Measurements from ENCODE around the gene PTPRF.
A peak's percentile ranks its signal among the peaks of the same experiment; 100 is the strongest.

PTPRF gene

DNA sequence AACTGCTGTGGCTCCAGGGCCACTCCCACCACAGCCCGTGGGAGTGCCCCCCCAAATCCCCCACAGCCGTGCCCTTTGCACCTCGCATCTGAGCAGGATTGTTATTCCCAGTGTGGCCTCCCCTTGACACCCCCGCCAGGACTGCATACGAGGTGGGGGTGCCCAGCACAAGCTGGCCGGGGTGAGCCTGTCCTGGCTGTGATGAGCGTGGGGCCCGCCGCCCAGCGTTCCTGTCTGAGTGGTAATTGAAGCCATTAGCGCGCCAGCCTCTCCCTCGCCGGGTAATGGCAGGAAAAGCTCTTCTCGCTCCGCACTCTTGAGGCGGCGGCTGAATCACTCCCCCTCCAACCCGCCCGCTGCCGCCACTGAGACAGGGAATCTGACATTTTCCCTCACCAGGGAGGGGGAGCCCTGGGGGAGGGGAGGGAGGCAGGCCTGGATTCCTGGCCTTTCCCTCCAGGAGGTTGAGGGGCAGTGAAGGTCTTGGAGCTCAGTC lies 27.7 kb downstream of the PTPRF start:
- H3K9me3 ChIP-seq (replicated peaks; ENCODE audit: low read length): no peaks in the 10 kb centered on the region
- peak overlapping the region; percentile 66 for H3K4me2 ChIP-seq (ENCODE audit: low read length)
- no peaks in the 10 kb centered on the region for H3K27me3 ChIP-seq (ENCODE audit: control insufficient read depth, insufficient read depth, low read length)
- H3K9ac ChIP-seq (ENCODE audit: low read depth, low read length): no peak overlapping the region
- no peak overlapping the region for H3K4me3 ChIP-seq (ENCODE audit: low read length)
- peaks cover 11% of the 10 kb centered on the region for H3K4me1 ChIP-seq (ENCODE audit: control insufficient read depth, insufficient read depth, low read length)
- no peaks in the 10 kb centered on the region for H3K36me3 ChIP-seq (ENCODE audit: insufficient read depth, low read length)

DNA sequence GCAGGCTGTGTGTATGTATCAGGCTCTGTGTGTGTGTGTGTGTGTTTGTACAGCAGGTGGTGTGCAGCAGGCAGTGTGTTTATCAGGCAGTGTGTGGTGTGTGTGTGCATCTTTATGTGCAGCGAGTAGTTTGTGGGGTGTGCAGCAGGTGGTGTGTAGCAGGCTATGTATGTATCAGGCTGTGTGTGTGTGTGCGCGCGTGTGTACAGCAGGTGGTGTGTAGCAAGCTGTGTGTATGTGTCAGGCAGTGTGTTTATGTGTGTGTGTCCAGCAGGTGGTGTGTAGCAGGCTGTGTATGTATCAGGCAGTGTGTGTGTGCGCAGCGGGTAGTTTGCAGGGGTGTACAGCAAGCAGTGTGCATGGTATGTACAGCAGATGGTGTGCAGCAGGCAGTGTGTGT lies 29.0 kb downstream of the PTPRF start:
- H3K4me1 ChIP-seq (ENCODE audit: control insufficient read depth, insufficient read depth, low read length): peaks cover 11% of the 10 kb centered on the region
- H3K4me3 ChIP-seq (ENCODE audit: low read length): no peak overlapping the region
- no peak overlapping the region for H3K9ac ChIP-seq (ENCODE audit: low read depth, low read length)
- H3K9me3 ChIP-seq (replicated peaks; ENCODE audit: low read length): no peaks in the 10 kb centered on the region
- H3K4me2 ChIP-seq (ENCODE audit: low read length): no peak overlapping the region
- H3K36me3 ChIP-seq (ENCODE audit: insufficient read depth, low read length): no peaks in the 10 kb centered on the region
- no peaks in the 10 kb centered on the region for H3K27me3 ChIP-seq (ENCODE audit: control insufficient read depth, insufficient read depth, low read length)

- Histone ChIP-seq H3K4me2 (ENCODE audit: low read length) (no peak overlapping the region), H3K27me3 (ENCODE audit: control insufficient read depth, insufficient read depth, low read length) (no peaks in the 10 kb centered on the region), H3K4me3 (ENCODE audit: low read length) (no peak overlapping the region), H3K9ac (ENCODE audit: low read depth, low read length) (no peak overlapping the region), H3K36me3 (ENCODE audit: insufficient read depth, low read length) (no peaks in the 10 kb centered on the region), H3K9me3 (replicated peaks; ENCODE audit: low read length) (no peaks in the 10 kb centered on the region), H3K4me1 (ENCODE audit: control insufficient read depth, insufficient read depth, low read length) (peaks cover 12% of the 10 kb centered on the region)
Measured at GRCh38 chr1:43560286-43560685, 29.6 kb downstream of the PTPRF start.

GRCh38 chr1:43563876-43564539 lies 33.3 kb downstream of the PTPRF start:
- Histone ChIP-seq H3K4me3 (ENCODE audit: low read length) (no peak overlapping the region), H3K4me2 (ENCODE audit: low read length) (no peak overlapping the region), H3K36me3 (ENCODE audit: insufficient read depth, low read length) (no peaks in the 10 kb centered on the region), H3K4me1 (ENCODE audit: control insufficient read depth, insufficient read depth, low read length) (peaks cover 10% of the 10 kb centered on the region), H3K9me3 (replicated peaks; ENCODE audit: low read length) (no peaks in the 10 kb centered on the region), H3K27me3 (ENCODE audit: control insufficient read depth, insufficient read depth, low read length) (no peaks in the 10 kb centered on the region), H3K9ac (ENCODE audit: low read depth, low read length) (no peak overlapping the region)

GRCh38 chr1:43564551-43565348 lies 34.1 kb downstream of the PTPRF start:
- no peaks in the 10 kb centered on the region for H3K27me3 ChIP-seq (ENCODE audit: control insufficient read depth, insufficient read depth, low read length)
- H3K4me1 ChIP-seq (ENCODE audit: control insufficient read depth, insufficient read depth, low read length): peaks cover 10% of the 10 kb centered on the region
- H3K9ac ChIP-seq (ENCODE audit: low read depth, low read length): no peak overlapping the region
- no peaks in the 10 kb centered on the region for H3K36me3 ChIP-seq (ENCODE audit: insufficient read depth, low read length)
- no peak overlapping the region for H3K4me2 ChIP-seq (ENCODE audit: low read length)
- H3K4me3 ChIP-seq (ENCODE audit: low read length): no peak overlapping the region
- H3K9me3 ChIP-seq (replicated peaks; ENCODE audit: low read length): no peaks in the 10 kb centered on the region

- Histone ChIP-seq H3K4me1 (ENCODE audit: control insufficient read depth, insufficient read depth, low read length) (peaks cover 10% of the 10 kb centered on the region), H3K9me3 (replicated peaks; ENCODE audit: low read length) (no peaks in the 10 kb centered on the region), H3K4me3 (ENCODE audit: low read length) (peak overlapping the region; percentile 72), H3K4me2 (ENCODE audit: low read length) (peak overlapping the region; percentile 95), H3K27me3 (ENCODE audit: control insufficient read depth, insufficient read depth, low read length) (no peaks in the 10 kb centered on the region), H3K36me3 (ENCODE audit: insufficient read depth, low read length) (no peaks in the 10 kb centered on the region), H3K9ac (ENCODE audit: low read depth, low read length) (peak overlapping the region; percentile 44)
Measured at GRCh38 chr1:43565600-43566360, 35.1 kb downstream of the PTPRF start.

- Histone ChIP-seq H3K9me3 (replicated peaks; ENCODE audit: low read length) (no peaks in the 10 kb centered on the region), H3K36me3 (ENCODE audit: insufficient read depth, low read length) (no peaks in the 10 kb centered on the region), H3K4me2 (ENCODE audit: low read length) (peak overlapping the region; percentile 95), H3K9ac (ENCODE audit: low read depth, low read length) (no peak overlapping the region), H3K4me1 (ENCODE audit: control insufficient read depth, insufficient read depth, low read length) (peaks cover 10% of the 10 kb centered on the region), H3K4me3 (ENCODE audit: low read length) (no peak overlapping the region), H3K27me3 (ENCODE audit: control insufficient read depth, insufficient read depth, low read length) (no peaks in the 10 kb centered on the region)
Measured at GRCh38 chr1:43566382-43567044, 35.8 kb downstream of the PTPRF start.

- no peaks in the 10 kb centered on the region for H3K27me3 ChIP-seq (ENCODE audit: control insufficient read depth, insufficient read depth, low read length)
- no peak overlapping the region for H3K9ac ChIP-seq (ENCODE audit: low read depth, low read length)
- H3K36me3 ChIP-seq (ENCODE audit: insufficient read depth, low read length): no peaks in the 10 kb centered on the region
- H3K4me2 ChIP-seq (ENCODE audit: low read length): no peak overlapping the region
- H3K4me3 ChIP-seq (ENCODE audit: low read length): no peak overlapping the region
- peaks cover 10% of the 10 kb centered on the region for H3K4me1 ChIP-seq (ENCODE audit: control insufficient read depth, insufficient read depth, low read length)
- no peaks in the 10 kb centered on the region for H3K9me3 ChIP-seq (replicated peaks; ENCODE audit: low read length)
Measured at GRCh38 chr1:43569175-43569574, 38.5 kb downstream of the PTPRF start.

DNA sequence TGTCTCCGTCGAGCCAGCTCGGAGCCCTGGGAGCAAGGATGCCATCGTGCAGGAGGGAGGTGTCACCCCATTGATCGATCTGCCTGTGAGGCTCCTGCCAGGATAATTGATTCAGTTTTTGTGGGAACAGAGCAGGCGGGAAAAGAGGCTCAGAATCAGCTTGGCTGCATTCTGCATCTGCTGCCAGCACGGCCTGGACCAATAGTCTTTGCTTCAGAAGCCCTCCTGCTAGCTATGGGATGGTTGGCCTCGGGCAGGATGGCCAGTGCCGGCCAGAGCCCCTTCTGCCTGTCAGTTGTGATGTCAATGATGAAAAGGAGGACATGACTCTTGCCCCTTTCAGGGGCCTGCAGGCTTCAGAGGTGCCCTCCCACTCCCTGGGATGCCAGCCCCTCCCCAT lies 39.6 kb downstream of the PTPRF start:
- no peak overlapping the region for H3K9ac ChIP-seq (ENCODE audit: low read depth, low read length)
- no peaks in the 10 kb centered on the region for H3K36me3 ChIP-seq (ENCODE audit: insufficient read depth, low read length)
- no peaks in the 10 kb centered on the region for H3K9me3 ChIP-seq (replicated peaks; ENCODE audit: low read length)
- peaks cover 9% of the 10 kb centered on the region for H3K4me1 ChIP-seq (ENCODE audit: control insufficient read depth, insufficient read depth, low read length)
- H3K4me2 ChIP-seq (ENCODE audit: low read length): no peak overlapping the region
- H3K27me3 ChIP-seq (ENCODE audit: control insufficient read depth, insufficient read depth, low read length): no peaks in the 10 kb centered on the region
- no peak overlapping the region for H3K4me3 ChIP-seq (ENCODE audit: low read length)

DNA sequence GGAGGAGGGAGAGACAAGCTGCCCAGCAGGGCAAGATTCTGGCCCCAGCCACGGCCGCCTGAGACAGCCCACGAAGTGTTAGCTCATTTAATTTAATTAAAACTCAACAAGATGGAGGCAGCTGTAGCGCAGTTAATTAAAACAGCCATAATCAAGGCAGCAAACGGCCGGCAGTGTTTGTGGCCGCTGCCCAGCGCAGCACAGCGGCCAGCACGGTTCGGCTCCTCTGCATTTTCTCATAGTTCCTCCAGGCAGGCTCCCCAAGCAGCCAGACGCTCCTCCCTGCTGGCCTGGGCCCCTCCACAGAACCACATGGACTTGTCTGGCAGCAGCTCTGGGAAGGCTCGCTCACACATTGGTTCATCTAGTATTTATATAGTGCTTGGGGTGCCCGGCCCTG lies 40.0 kb downstream of the PTPRF start:
- no peaks in the 10 kb centered on the region for H3K27me3 ChIP-seq (ENCODE audit: control insufficient read depth, insufficient read depth, low read length)
- H3K4me1 ChIP-seq (ENCODE audit: control insufficient read depth, insufficient read depth, low read length): peaks cover 4% of the 10 kb centered on the region
- H3K4me3 ChIP-seq (ENCODE audit: low read length): no peak overlapping the region
- H3K36me3 ChIP-seq (ENCODE audit: insufficient read depth, low read length): no peaks in the 10 kb centered on the region
- no peak overlapping the region for H3K4me2 ChIP-seq (ENCODE audit: low read length)
- no peak overlapping the region for H3K9ac ChIP-seq (ENCODE audit: low read depth, low read length)
- no peaks in the 10 kb centered on the region for H3K9me3 ChIP-seq (replicated peaks; ENCODE audit: low read length)

DNA sequence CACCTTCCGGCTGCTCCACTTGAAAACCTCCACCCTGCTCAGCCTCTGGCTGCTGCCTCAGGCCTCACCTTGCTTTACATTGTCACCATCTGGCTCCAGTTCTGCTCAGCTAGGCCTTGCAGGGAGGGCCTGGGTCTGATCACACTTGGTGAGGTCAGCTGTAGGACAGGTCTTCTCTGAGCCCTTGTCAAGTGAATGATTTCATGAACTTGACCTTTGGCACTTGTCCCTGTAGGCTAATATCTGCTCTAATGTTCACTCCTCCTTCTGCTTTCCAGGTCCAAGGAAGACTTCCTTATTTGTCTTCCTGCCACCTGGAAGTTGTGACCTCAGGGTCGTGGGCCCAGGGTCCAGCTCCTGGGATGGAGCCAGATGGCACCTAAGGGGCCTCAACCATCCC lies 41.4 kb downstream of the PTPRF start:
- Histone ChIP-seq H3K9me3 (replicated peaks; ENCODE audit: low read length) (no peaks in the 10 kb centered on the region), H3K4me2 (ENCODE audit: low read length) (no peak overlapping the region), H3K4me3 (ENCODE audit: low read length) (no peak overlapping the region), H3K4me1 (ENCODE audit: control insufficient read depth, insufficient read depth, low read length) (no peaks in the 10 kb centered on the region), H3K36me3 (ENCODE audit: insufficient read depth, low read length) (no peaks in the 10 kb centered on the region), H3K9ac (ENCODE audit: low read depth, low read length) (no peak overlapping the region), H3K27me3 (ENCODE audit: control insufficient read depth, insufficient read depth, low read length) (no peaks in the 10 kb centered on the region)

All from skeletal muscle satellite cell (primary cell).